H1 (cell line): ENCODE data around the gene TBC1D23. TPM values are rescaled to one million over a fixed set of nuclear protein-coding genes. Genes with fewer than 3 reads are reported as not detected.

Experiments used
- CTCF ChIA-PET: fragments of 300-600 bp; sonication (Branson Sonifier 250); formaldehyde crosslinking; loops from one replicate; lab custom pipeline; 2021; ENCODE audit not compliant: partially characterized antibody; lab: Charles Lee
- POLR2A ChIA-PET: fragments of 300-600 bp; sonication (Branson Sonifier 250); formaldehyde crosslinking; loops from one replicate; lab custom pipeline; 2021; ENCODE audit warnings: inconsistent platforms; ENCODE audit not compliant: partially characterized antibody; lab: Charles Lee
- DNase-seq, 2 experiments: peaks; one replicate each; pipeline versions ENCODE4 v3.0.0 to v3.0.0-alpha.2; 2010 to 2022; ENCODE audit warnings: low spot score in 2 of 2, low read depth in 1 of 2, mixed read lengths in 1 of 2
- FAIRE-seq: peaks from 2 replicates; lab custom pipeline; 2011; peaks lifted over from hg19 to GRCh38; lab: Jason Lieb, UNC
- H2AFZ ChIP-seq: 2 replicates; pipeline ENCODE4 v1.8.1; 2012; ENCODE audit warnings: low read length, inconsistent platforms
- H2AK5ac ChIP-seq: 2 replicates; pipeline ENCODE4 v1.6.1; 2013; ENCODE audit warnings: low read depth, low read length
- H2BK120ac ChIP-seq: replicated peaks from 2 replicates; pipeline ENCODE3; 2013; ENCODE audit warnings: low read depth, low read length, inconsistent platforms
- H2BK12ac ChIP-seq: 2 replicates; pipeline ENCODE4 v1.6.1; 2013; ENCODE audit warnings: low read depth, low read length
- H2BK15ac ChIP-seq: 2 replicates; pipeline ENCODE4 v1.6.1; 2013; ENCODE audit warnings: low read length
- H2BK20ac ChIP-seq: 2 replicates; pipeline ENCODE4 v1.6.1; 2013; ENCODE audit warnings: low read length
- H2BK5ac ChIP-seq: 2 replicates; pipeline ENCODE4 v1.6.1; 2013; ENCODE audit warnings: low read depth, low read length
- H3K14ac ChIP-seq: 2 replicates; pipeline ENCODE4 v1.6.1; 2013; ENCODE audit warnings: inconsistent platforms; ENCODE audit not compliant: insufficient read length
- H3K18ac ChIP-seq: 2 replicates; pipeline ENCODE4 v1.6.1; 2013; ENCODE audit warnings: low read length; ENCODE audit errors: extremely low read depth
- H3K23ac ChIP-seq: 2 replicates; pipeline ENCODE4 v1.6.1; 2013; ENCODE audit warnings: inconsistent platforms; ENCODE audit not compliant: insufficient read length
- H3K23me2 ChIP-seq: 2 replicates; pipeline ENCODE4 v1.6.1; 2013; ENCODE audit warnings: low read depth, low read length
- H3K27ac ChIP-seq: 2 replicates; pipeline ENCODE4 v1.6.1; 2011; ENCODE audit warnings: low read depth, low read length, inconsistent platforms
- H3K27me3 ChIP-seq, 4 experiments: replicated peaks in 1 of 4; 1 replicate in 1 of 4; 2 replicates in 3 of 4; pipeline versions ENCODE4 v1.6.1 to v1.8.1; 2011 to 2013; ENCODE audit warnings: low read length in 3 of 4, mild to moderate bottlenecking in 3 of 4, inconsistent platforms in 2 of 4, mixed read lengths in 2 of 4, moderate library complexity in 1 of 4; ENCODE audit not compliant: control insufficient read depth in 3 of 4, insufficient read depth in 3 of 4; ENCODE audit errors: extremely low read depth in 1 of 4
- H3K36me3 ChIP-seq, 4 experiments: 2 replicates each; pipeline versions ENCODE4 v1.6.1 to v1.8.1; 2011 to 2013; ENCODE audit warnings: mild to moderate bottlenecking in 4 of 4, low read length in 3 of 4, moderate library complexity in 2 of 4, control low read depth in 1 of 4, inconsistent platforms in 1 of 4; ENCODE audit not compliant: insufficient read depth in 4 of 4, control insufficient read depth in 2 of 4
- H3K4ac ChIP-seq: replicated peaks from 2 replicates; pipeline ENCODE3; 2013; ENCODE audit warnings: low read length, low read depth, mixed read lengths, inconsistent platforms; ENCODE audit not compliant: insufficient read length
- H3K4me1 ChIP-seq, 4 experiments: replicated peaks in 1 of 4; 1 replicate in 1 of 4; 2 replicates in 3 of 4; pipeline versions ENCODE4 v1.6.1 to v1.8.1; 2011 to 2013; ENCODE audit warnings: low read length in 3 of 4, inconsistent platforms in 2 of 4, mixed read lengths in 1 of 4; ENCODE audit not compliant: insufficient read depth in 4 of 4, control insufficient read depth in 3 of 4
- H3K4me2 ChIP-seq, 2 experiments: 2 replicates each; pipeline versions ENCODE4 v1.6.1 to v1.8.1; 2011 to 2013; ENCODE audit warnings: low read depth in 2 of 2, low read length in 2 of 2, control low read depth in 1 of 2, inconsistent platforms in 1 of 2, mild to moderate bottlenecking in 1 of 2; ENCODE audit not compliant: insufficient read depth in 1 of 2
- H3K4me3 ChIP-seq, 4 experiments: fragments of 200-600, 300-600 bp in 1 of 4; sonication (generic), shearing (Covaris generic), sonication (Bioruptor Twin) in 1 of 4; 2 replicates each; pipeline versions ENCODE4 v1.5.1 to v1.8.1; 2011 to 2016; ENCODE audit warnings: low read length in 4 of 4, low read depth in 3 of 4, control low read depth in 2 of 4, inconsistent platforms in 2 of 4, mild to moderate bottlenecking in 2 of 4, mixed read lengths in 1 of 4, moderate library complexity in 1 of 4; ENCODE audit not compliant: insufficient read depth in 2 of 4; ENCODE audit errors: extremely low read depth in 1 of 4
- H3K56ac ChIP-seq: replicated peaks from 2 replicates; pipeline ENCODE3; 2013; ENCODE audit warnings: low read depth, mild to moderate bottlenecking, mixed read lengths, low read length, inconsistent platforms; ENCODE audit not compliant: insufficient read length
- H3K79me1 ChIP-seq: 2 replicates; pipeline ENCODE4 v1.6.1; 2013; ENCODE audit warnings: low read depth, low read length, control low read depth
- H3K79me2 ChIP-seq, 2 experiments: 2 replicates each; pipeline versions ENCODE4 v1.6.1 to v1.8.1; 2012 to 2013; ENCODE audit warnings: low read length in 2 of 2, mild to moderate bottlenecking in 2 of 2, inconsistent platforms in 1 of 2; ENCODE audit not compliant: insufficient read depth in 2 of 2, control insufficient read depth in 1 of 2
- H3K9ac ChIP-seq, 4 experiments: replicated peaks in 1 of 4; 1 replicate in 1 of 4; 2 replicates in 3 of 4; pipeline versions ENCODE4 v1.6.1 to v1.8.1; 2011 to 2013; ENCODE audit warnings: low read depth in 3 of 4, low read length in 3 of 4, control low read depth in 2 of 4, mild to moderate bottlenecking in 2 of 4, moderate library complexity in 2 of 4, inconsistent platforms in 1 of 4; ENCODE audit errors: extremely low read depth in 1 of 4
- H3K9me3 ChIP-seq, 2 experiments: 2 replicates each; pipeline versions ENCODE4 v1.6.1 to v1.8.1; 2012 to 2013; ENCODE audit warnings: mild to moderate bottlenecking in 2 of 2, moderate library complexity in 2 of 2, control low read depth in 1 of 2, inconsistent platforms in 1 of 2, low read depth in 1 of 2, low read length in 1 of 2, mixed read lengths in 1 of 2; ENCODE audit not compliant: insufficient read depth in 2 of 2
- H4K20me1 ChIP-seq, 2 experiments: replicated peaks in 1 of 2; 2 replicates each; pipeline versions ENCODE3 to v1.8.1; 2011 to 2013; ENCODE audit warnings: inconsistent platforms in 2 of 2, low read length in 2 of 2, mild to moderate bottlenecking in 1 of 2; ENCODE audit not compliant: insufficient read depth in 2 of 2, control insufficient read depth in 1 of 2
- H4K5ac ChIP-seq: 2 replicates; pipeline ENCODE4 v1.6.1; 2013; ENCODE audit warnings: low read length, low read depth, mixed read lengths, inconsistent platforms; ENCODE audit not compliant: insufficient read length
- H4K8ac ChIP-seq: 2 replicates; pipeline ENCODE4 v1.8.0; 2013; ENCODE audit warnings: mild to moderate bottlenecking, moderate library complexity, low read length, inconsistent platforms; ENCODE audit not compliant: insufficient read depth; ENCODE audit errors: extremely low read depth
- H4K91ac ChIP-seq: replicated peaks from 2 replicates; pipeline ENCODE3; 2013; ENCODE audit warnings: low read length, mixed read lengths, inconsistent platforms; ENCODE audit not compliant: insufficient read length
- BCL11A ChIP-seq, 2 experiments: IDR thresholded peaks; one replicate each; pipeline ENCODE4 v1.6.1; 2011; ENCODE audit warnings: low read depth in 2 of 2, low read length in 2 of 2, mild to moderate bottlenecking in 2 of 2
- CHD1 ChIP-seq: IDR thresholded peaks from 2 replicates; pipeline ENCODE4 v1.6.1; 2012; ENCODE audit warnings: low read depth, low read length, improper control_type of control experiment
- EGR1 ChIP-seq: IDR thresholded peaks from 2 replicates; pipeline ENCODE4 v1.6.1; 2011; ENCODE audit warnings: low read depth, low read length, borderline replicate concordance
- EZH2 ChIP-seq: fragments of 200-600 bp; sonication (generic); IDR thresholded peaks from 2 replicates; pipeline ENCODE4 v1.7.1; 2012; ENCODE audit warnings: low read depth, mild to moderate bottlenecking, moderate library complexity, low read length, inconsistent platforms; ENCODE audit not compliant: severe bottlenecking
- KDM5A ChIP-seq: fragments of 200-600 bp; IDR thresholded peaks from 2 replicates; pipeline ENCODE4 v1.7.1; 2012; ENCODE audit warnings: mild to moderate bottlenecking, low read length, inconsistent platforms, mixed read lengths
- NANOG ChIP-seq: IDR thresholded peaks from 2 replicates; pipeline ENCODE4 v1.6.1; 2011; ENCODE audit warnings: low read length, low read depth, mild to moderate bottlenecking, inconsistent platforms; ENCODE audit not compliant: insufficient read depth, poor library complexity, severe bottlenecking
- NRF1 ChIP-seq: IDR thresholded peaks from 2 replicates; pipeline ENCODE4 v1.6.1; 2011; ENCODE audit warnings: mild to moderate bottlenecking, low read depth, low read length, improper control_type of control experiment
- POLR2A ChIP-seq, 2 experiments: IDR thresholded peaks; 1 replicate in 1 of 2; 2 replicates in 1 of 2; pipeline ENCODE4 v1.6.1; 2011; ENCODE audit warnings: low read depth in 2 of 2, low read length in 2 of 2, mild to moderate bottlenecking in 2 of 2; ENCODE audit errors: control extremely low read depth in 1 of 2
- SRF ChIP-seq: IDR thresholded peaks from 2 replicates; pipeline ENCODE4 v1.6.1; 2011; ENCODE audit warnings: mild to moderate bottlenecking, low read depth, low read length, moderate library complexity
- SUZ12 ChIP-seq: fragments of 200-600 bp; sonication (generic); IDR thresholded peaks from 2 replicates; pipeline ENCODE4 v1.6.1; 2012; ENCODE audit warnings: mild to moderate bottlenecking, inconsistent platforms, low read length, moderate library complexity, mixed read lengths
- TBP ChIP-seq: IDR thresholded peaks from 2 replicates; pipeline ENCODE4 v1.6.1; 2011; ENCODE audit warnings: low read depth, low read length, improper control_type of control experiment
- TEAD4 ChIP-seq: IDR thresholded peaks from 2 replicates; pipeline ENCODE4 v1.6.1; 2012; ENCODE audit warnings: low read depth, low read length, inconsistent platforms, mixed read lengths
- YY1 ChIP-seq: IDR thresholded peaks from 2 replicates; pipeline ENCODE4 v1.6.1; 2011; ENCODE audit warnings: low read depth, mild to moderate bottlenecking, low read length
- WGBS, 2 experiments: shearing (Covaris generic) in 1 of 2; methylation state at CpG; one replicate each; pipeline versions ENCODE4 v1.1.6 to v1.1.7; 2013 to 2015; ENCODE audit warnings: low lambda C conversion rate in 2 of 2, mixed read lengths in 2 of 2, inconsistent platforms in 1 of 2, low coverage in 1 of 2, missing lambda C conversion rate in 1 of 2; ENCODE audit not compliant: insufficient replicate concordance in 2 of 2, insufficient coverage in 1 of 2, insufficient read length in 1 of 2; ENCODE audit errors: extremely low coverage in 1 of 2, missing lambda C conversion rate in 1 of 2; 5-methylcytosine and 5-hydroxymethylcytosine counted together
- polyA plus RNA-seq, 7 experiments: library from polyadenylated mRNA; depleted of rRNA in 3 of 7; stranded (reverse) in 5 of 7; unstranded in 2 of 7; fragments of >200 nt in 5 of 7; fragments of 200-250 nt in 2 of 7; gene quantifications; 1 replicate in 5 of 7; 2 replicates in 1 of 7; 4 replicates in 1 of 7; pipeline versions ENCODE4 v1.2.1 to v1.2.3, GENCODE V29; 2011 to 2013; ENCODE audit warnings: missing spikeins in 2 of 7, mixed read lengths in 2 of 7
- total RNA-seq: library from RNA; stranded (reverse); fragmentation: NEBNext Ultra II Directional; extraction: Animal tissue kit (Norgen Biotek cat#: 25700); gene quantifications from 2 replicates; pipeline ENCODE4 v1.2.1, GENCODE V29; 2021
- TF ChIP-seq, protein P1 (sequence below): IDR thresholded peaks from 2 replicates; pipeline ENCODE4 v1.6.1; 2011; ENCODE audit warnings: low read length, improper control_type of control experiment

Gene TBC1D23
- total and polyA plus RNA-seq, 2 of the 8 experiments (the other 6 are each of a cell fraction or from before 2014, with no cell fraction given) = 6.4 to 29.3 TPM

DNA sequence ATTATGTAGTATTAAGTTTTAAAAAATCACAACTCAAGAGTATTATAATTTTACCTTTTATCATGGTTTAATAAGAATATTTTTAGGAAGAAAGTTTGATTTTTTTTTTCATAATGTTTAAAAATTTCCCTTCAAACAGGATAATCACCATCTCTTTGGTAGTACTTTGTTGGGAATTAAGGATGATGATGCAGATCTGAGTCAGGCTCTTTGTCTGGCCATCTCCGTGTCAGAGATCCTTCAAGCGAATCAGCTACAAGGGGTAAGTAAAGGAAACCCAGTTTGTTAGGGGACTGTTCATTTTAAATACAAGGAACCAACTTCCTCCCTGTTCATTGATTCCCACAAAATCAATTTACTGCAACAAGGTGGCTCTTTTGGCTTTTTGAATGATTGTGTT lies 37.0 kb downstream of the TBC1D23 start:
- Histone ChIP-seq H3K4me2 (no peak overlapping the region), H2BK120ac (no peak overlapping the region), H3K36me3 (peaks cover 0 to 6% (median 3%) of the 10 kb centered on the region in 4 experiments; a peak in 3 of 8 replicates), H4K5ac (no peak overlapping the region), H2AK5ac (no peak overlapping the region), H2AFZ (no peak overlapping the region), H3K79me2 (no peaks in the 10 kb centered on the region), H2BK5ac (no peak overlapping the region), H4K91ac (no peak overlapping the region), H3K4ac (no peak overlapping the region), H3K56ac (no peak overlapping the region), H3K4me1 (no peaks in the 10 kb centered on the region), H3K4me3 (no peak overlapping the region), H3K23me2 (no peaks in the 10 kb centered on the region), H4K8ac (no peak overlapping the region), H3K9ac (no peak overlapping the region), H3K27ac (no peak overlapping the region), H3K23ac (no peak overlapping the region), H2BK12ac (no peak overlapping the region), H2BK15ac (no peak overlapping the region), H4K20me1 (no peaks in the 10 kb centered on the region), H3K9me3 (no peaks in the 10 kb centered on the region), H3K14ac (no peak overlapping the region), H2BK20ac (no peak overlapping the region), H3K79me1 (no peaks in the 10 kb centered on the region), H3K18ac (no peak overlapping the region), H3K27me3 (no peaks in the 10 kb centered on the region)
- DNase-seq = no peak
- ChIA-PET POLR2A (interaction anchor here (1.2 kb wide), 1 partner anchor 9 kb away, joined by 4 read pairs; no protein-coding TSS in a partner anchor), CTCF (no interaction called here)
- no peak for FAIRE-seq
- 96% methylated on average over 2 of the region's 2 CpGs; no CpG with 5 or more reads in 1 of the 2 experiments for WGBS, 2 experiments
- TF ChIP-seq TEAD4 (no peak), EZH2 (no peak), EGR1 (no peak), SRF (no peak), CHD1 (no peak), TBP (no peak), POLR2A (IDR thresholded peaks at IDR 0.05; ENCODE audit: control extremely low read depth in 1 of 2, low read depth in 2 of 2, low read length in 2 of 2) (no peak), SUZ12 (no peak), NANOG (no peak), KDM5A (no peak), YY1 (no peak), NRF1 (no peak), BCL11A (IDR thresholded peaks at IDR 0.05; ENCODE audit: low read depth in 2 of 2, low read length in 2 of 2) (no peak)
- TF ChIP-seq, protein P1, sequence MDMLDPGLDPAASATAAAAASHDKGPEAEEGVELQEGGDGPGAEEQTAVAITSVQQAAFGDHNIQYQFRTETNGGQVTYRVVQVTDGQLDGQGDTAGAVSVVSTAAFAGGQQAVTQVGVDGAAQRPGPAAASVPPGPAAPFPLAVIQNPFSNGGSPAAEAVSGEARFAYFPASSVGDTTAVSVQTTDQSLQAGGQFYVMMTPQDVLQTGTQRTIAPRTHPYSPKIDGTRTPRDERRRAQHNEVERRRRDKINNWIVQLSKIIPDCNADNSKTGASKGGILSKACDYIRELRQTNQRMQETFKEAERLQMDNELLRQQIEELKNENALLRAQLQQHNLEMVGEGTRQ = no peak
